Chondrocyte (in vitro differentiated cells): ENCODE results near the gene FASLG. TPM values are rescaled to one million over a fixed set of nuclear protein-coding genes. Genes with fewer than 3 reads are reported as not detected.

Experiments
- DNase-seq: peaks from one replicate; pipeline ENCODE4 v3.0.0; 2021; ENCODE audit warnings: mixed read lengths, low spot score
- H3K27ac Mint-ChIP-seq: one replicate; pipeline ENCODE4 v1.8.0; 2021; ENCODE audit warnings: mild to moderate bottlenecking, moderate library complexity, mixed read lengths; ENCODE audit not compliant: unreplicated experiment
- H3K27me3 Mint-ChIP-seq: 2 replicates; pipeline ENCODE4 v1.8.0; 2021; ENCODE audit warnings: low read depth, mixed read lengths
- H3K36me3 Mint-ChIP-seq: 2 replicates; pipeline ENCODE4 v1.8.0; 2021; ENCODE audit warnings: low read depth, mixed read lengths
- H3K4me1 Mint-ChIP-seq: 2 replicates; pipeline ENCODE4 v1.8.0; 2021; ENCODE audit warnings: low read depth, mild to moderate bottlenecking, mixed read lengths
- H3K4me3 Mint-ChIP-seq: one replicate; pipeline ENCODE4 v1.8.0; 2021; ENCODE audit warnings: mild to moderate bottlenecking, moderate library complexity, mixed read lengths; ENCODE audit not compliant: unreplicated experiment
- H3K9me3 Mint-ChIP-seq: 2 replicates; pipeline ENCODE4 v1.8.0; 2021; ENCODE audit warnings: low read depth, mixed read lengths
- total RNA-seq: library from RNA; stranded (reverse); gene quantifications from 3 replicates; pipeline ENCODE4 v1.2.1, GENCODE V29; 2021
- TF ChIP-seq, protein P1 (sequence below): fragments of 200-600 bp; sonication (generic); IDR thresholded peaks from 2 replicates; pipeline ENCODE4 v1.5.0; 2021; ENCODE audit warnings: antibody characterized with exemption, mild to moderate bottlenecking, moderate library complexity

The FASLG gene
- total RNA-seq, 1 donor from 2014 or later = not detected

DNA sequence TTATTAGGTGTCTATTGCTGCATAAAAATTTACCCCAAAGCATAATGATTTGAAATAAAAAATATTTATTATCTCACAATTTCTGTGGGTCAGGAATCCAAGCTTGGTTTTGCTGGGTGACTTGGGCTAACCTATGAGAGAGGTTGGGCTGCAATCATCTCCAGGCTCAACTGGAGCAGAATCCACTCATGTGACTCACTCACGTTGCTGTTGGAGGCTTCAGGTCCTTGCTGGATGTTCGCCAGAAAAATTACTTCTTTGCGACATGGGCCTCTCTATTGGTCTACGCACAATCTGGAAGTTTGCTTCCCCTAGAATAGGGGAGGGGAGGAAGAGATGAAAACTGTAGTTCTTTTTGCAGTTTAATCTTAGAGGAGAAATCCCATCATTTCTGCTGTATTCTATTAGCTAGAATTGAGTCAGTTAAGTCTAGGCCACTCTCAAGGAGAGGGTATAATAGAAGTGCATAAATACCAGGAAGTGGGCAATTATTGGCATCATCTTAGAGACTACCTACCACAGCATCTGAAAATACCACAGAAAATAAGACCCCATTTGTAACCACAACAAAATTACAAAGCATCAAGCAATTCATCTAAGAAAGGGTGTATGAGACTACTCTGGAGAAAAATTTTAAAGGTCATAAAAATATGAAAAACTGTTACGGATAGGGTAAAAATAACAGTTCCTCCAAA lies 5.7 kb upstream of the FASLG start:
- no peaks in the 10 kb centered on the region for H3K4me1 Mint-ChIP-seq
- no peak overlapping the region for H3K4me3 Mint-ChIP-seq
- H3K9me3 Mint-ChIP-seq = no peaks in the 10 kb centered on the region
- DNase-seq = no peak
- H3K27me3 Mint-ChIP-seq = no peaks in the 10 kb centered on the region
- TF ChIP-seq, protein P1, sequence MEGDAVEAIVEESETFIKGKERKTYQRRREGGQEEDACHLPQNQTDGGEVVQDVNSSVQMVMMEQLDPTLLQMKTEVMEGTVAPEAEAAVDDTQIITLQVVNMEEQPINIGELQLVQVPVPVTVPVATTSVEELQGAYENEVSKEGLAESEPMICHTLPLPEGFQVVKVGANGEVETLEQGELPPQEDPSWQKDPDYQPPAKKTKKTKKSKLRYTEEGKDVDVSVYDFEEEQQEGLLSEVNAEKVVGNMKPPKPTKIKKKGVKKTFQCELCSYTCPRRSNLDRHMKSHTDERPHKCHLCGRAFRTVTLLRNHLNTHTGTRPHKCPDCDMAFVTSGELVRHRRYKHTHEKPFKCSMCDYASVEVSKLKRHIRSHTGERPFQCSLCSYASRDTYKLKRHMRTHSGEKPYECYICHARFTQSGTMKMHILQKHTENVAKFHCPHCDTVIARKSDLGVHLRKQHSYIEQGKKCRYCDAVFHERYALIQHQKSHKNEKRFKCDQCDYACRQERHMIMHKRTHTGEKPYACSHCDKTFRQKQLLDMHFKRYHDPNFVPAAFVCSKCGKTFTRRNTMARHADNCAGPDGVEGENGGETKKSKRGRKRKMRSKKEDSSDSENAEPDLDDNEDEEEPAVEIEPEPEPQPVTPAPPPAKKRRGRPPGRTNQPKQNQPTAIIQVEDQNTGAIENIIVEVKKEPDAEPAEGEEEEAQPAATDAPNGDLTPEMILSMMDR = no peak
- H3K27ac Mint-ChIP-seq = no peak overlapping the region
- no peaks in the 10 kb centered on the region for H3K36me3 Mint-ChIP-seq

DNA sequence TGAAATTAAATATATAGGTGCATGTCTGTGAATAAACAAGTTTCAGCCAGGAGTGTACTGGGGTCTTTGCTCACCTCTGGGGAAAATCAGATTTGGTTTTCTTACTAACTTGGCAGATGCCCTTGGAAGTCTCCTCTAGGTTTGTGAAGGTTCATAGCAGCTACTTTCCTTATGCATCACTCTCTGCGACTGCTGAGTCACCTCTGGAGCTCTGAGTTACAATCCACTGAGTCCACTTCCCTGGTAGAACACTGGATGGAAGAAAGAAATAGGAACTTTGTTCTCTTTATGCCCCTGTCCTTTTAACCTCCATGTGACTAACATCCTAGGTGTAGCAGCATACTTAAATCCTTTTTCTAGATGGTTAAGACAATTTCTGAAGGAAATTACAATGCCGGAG lies 4.4 kb upstream of the FASLG start:
- Mint-ChIP-seq H3K27me3 (no peaks in the 10 kb centered on the region), H3K27ac (no peak overlapping the region), H3K4me1 (no peaks in the 10 kb centered on the region), H3K36me3 (no peaks in the 10 kb centered on the region), H3K4me3 (no peak overlapping the region), H3K9me3 (no peaks in the 10 kb centered on the region)
- no peak for DNase-seq
- TF ChIP-seq, protein P1 = no peak

DNA sequence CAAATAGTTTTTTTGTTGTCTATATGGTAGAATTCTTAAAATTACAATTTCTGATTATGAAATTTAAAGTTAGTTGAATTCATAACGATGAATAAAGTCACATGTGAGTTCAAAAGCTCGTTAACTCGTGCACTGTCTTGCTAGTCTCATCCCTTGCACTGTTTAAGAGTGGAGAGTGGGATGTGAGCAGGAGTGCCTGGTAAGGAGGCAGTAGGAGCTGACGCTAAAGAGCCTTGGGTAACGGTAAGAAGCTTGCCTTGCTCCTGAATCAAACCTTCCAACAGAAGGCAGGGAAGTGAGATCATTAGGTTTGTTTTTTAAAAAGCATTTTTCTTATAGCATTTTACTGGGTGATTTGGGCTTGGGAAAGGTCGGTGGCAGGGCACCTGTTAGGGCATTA lies 2.3 kb upstream of the FASLG start:
- Mint-ChIP-seq H3K27ac (no peak overlapping the region), H3K4me3 (no peak overlapping the region), H3K9me3 (no peaks in the 10 kb centered on the region), H3K36me3 (no peaks in the 10 kb centered on the region), H3K4me1 (no peaks in the 10 kb centered on the region), H3K27me3 (no peaks in the 10 kb centered on the region)
- TF ChIP-seq, protein P1 = no peak
- no peak for DNase-seq

DNA sequence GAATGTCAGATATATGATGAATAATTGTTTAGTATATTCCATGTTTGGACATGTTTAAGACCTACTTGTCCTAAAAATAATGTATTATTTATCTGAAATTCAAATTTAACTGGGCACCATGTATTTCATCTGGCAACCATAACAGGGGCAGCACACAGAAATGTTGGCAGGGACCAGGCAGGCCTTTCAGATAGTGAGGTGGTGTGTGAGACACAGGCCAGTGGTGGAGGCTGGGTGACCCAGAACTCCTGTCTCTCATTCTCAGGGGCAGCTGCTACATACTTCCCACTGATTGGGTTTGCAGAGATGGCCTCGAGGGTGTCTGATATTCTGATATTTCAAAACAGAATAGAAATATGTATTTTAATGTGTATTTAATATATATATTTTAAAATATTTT lies 1.3 kb upstream of the FASLG start:
- no peak overlapping the region for H3K27ac Mint-ChIP-seq
- DNase-seq = no peak
- H3K36me3 Mint-ChIP-seq = no peaks in the 10 kb centered on the region
- TF ChIP-seq, protein P1 = no peak
- H3K27me3 Mint-ChIP-seq = no peaks in the 10 kb centered on the region
- no peak overlapping the region for H3K4me3 Mint-ChIP-seq
- no peaks in the 10 kb centered on the region for H3K9me3 Mint-ChIP-seq
- H3K4me1 Mint-ChIP-seq = peaks cover under 1% of the 10 kb centered on the region

DNA sequence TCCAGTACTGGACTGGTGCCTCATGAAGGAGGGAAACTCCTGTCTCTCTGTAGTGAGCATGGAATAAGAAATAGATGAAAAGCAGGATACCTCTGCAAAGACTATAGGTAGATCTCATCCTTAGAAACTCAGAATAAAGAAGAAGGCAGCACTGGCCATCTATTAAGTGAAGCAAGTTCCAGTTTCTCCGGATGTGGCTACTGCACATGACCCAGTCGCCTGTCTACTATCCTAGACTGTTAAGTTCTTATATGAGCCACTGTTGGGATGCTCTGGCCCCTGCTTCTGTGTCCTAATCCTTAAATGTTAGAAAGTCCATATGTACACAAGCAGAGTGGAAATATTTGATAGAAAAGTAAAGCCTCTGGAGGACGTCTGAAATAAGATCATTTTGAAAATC lies 2.2 kb downstream of the FASLG start:
- no peak overlapping the region for H3K4me3 Mint-ChIP-seq
- H3K36me3 Mint-ChIP-seq = no peaks in the 10 kb centered on the region
- TF ChIP-seq, protein P1 = no peak
- no peak for DNase-seq
- no peaks in the 10 kb centered on the region for H3K9me3 Mint-ChIP-seq
- no peaks in the 10 kb centered on the region for H3K27me3 Mint-ChIP-seq
- peaks cover 6% of the 10 kb centered on the region for H3K4me1 Mint-ChIP-seq
- H3K27ac Mint-ChIP-seq = no peak overlapping the region
